Breast epithelium (tissue), 3 donors: ENCODE measurements around the gene OSGIN1.

ENCODE experiments used
- POLR2A ChIP-seq: fragments of 450-650 bp; IDR thresholded peaks from one replicate; pipeline ENCODE4 v1.6.1; 2016; ENCODE audit warnings: antibody characterized with exemption, mild to moderate bottlenecking, moderate library complexity
- TF ChIP-seq, protein P1 (sequence below), 3 donors: fragments of 450-650 bp; IDR thresholded peaks; one replicate each; pipeline ENCODE4 v1.5.1; 2016 to 2017; ENCODE audit warnings: antibody characterized with exemption in 3 of 3, mild to moderate bottlenecking in 3 of 3, moderate library complexity in 3 of 3

DNA sequence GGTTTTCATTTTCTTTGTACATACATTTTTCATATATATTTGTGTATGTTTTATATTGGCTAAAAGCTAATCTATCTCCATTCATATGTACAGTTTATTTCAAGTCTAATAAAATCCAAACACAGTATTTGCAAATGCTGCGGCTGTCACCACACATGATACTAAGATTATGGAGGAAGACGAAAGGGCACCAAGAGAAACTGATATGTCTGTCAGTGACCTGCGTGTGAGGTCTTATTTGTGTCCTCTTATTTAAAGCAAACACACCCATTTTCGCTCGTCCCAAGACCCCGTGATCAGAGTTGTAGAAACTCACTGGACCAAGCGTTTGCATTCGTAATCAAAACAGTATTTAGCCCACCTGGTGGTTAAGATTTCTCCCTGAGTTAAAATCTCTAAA, 45.9 kb upstream of the OSGIN1 start:
- TF ChIP-seq, protein P1, sequence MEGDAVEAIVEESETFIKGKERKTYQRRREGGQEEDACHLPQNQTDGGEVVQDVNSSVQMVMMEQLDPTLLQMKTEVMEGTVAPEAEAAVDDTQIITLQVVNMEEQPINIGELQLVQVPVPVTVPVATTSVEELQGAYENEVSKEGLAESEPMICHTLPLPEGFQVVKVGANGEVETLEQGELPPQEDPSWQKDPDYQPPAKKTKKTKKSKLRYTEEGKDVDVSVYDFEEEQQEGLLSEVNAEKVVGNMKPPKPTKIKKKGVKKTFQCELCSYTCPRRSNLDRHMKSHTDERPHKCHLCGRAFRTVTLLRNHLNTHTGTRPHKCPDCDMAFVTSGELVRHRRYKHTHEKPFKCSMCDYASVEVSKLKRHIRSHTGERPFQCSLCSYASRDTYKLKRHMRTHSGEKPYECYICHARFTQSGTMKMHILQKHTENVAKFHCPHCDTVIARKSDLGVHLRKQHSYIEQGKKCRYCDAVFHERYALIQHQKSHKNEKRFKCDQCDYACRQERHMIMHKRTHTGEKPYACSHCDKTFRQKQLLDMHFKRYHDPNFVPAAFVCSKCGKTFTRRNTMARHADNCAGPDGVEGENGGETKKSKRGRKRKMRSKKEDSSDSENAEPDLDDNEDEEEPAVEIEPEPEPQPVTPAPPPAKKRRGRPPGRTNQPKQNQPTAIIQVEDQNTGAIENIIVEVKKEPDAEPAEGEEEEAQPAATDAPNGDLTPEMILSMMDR (IDR thresholded peaks at IDR 0.05), result no peak
- no peak for TF ChIP-seq POLR2A
